Left lung (tissue), 10 donors: Measurements from ENCODE around the gene USP48. TPM values are rescaled to one million over a fixed set of nuclear protein-coding genes. Genes with fewer than 3 reads are reported as not detected.
"Not testable (repeated sequence)": the region's sequence is repeated elsewhere in the genome, so short reads cannot be mapped to it uniquely, and the experiment has no call there.

Experiments used
- ATAC-seq: fragments of 200-7000 bp; cut with Tn5 transposase; one replicate; pipeline ENCODE4 v1.9.1; 2020; ENCODE audit warnings: moderate library complexity
- DNase-seq, 4 donors: peaks; one replicate each; pipeline ENCODE4 v3.0.0-alpha.2; 2013 to 2020
- H3K27ac ChIP-seq, 2 donors: fragments of 200-600 bp; sonication (generic) in 1 of 2; one replicate each; pipeline versions ENCODE4 v1.5.0 to v1.8.0; 2020 to 2021
- H3K27me3 ChIP-seq, 2 donors: fragments of 200-600 bp; sonication (generic) in 1 of 2; one replicate each; pipeline versions ENCODE4 v1.5.0 to v1.8.0; 2020 to 2021
- H3K36me3 ChIP-seq, 2 donors: fragments of 200-600 bp; sonication (generic) in 1 of 2; one replicate each; pipeline versions ENCODE4 v1.5.0 to v1.8.0; 2020 to 2021
- H3K4me1 ChIP-seq, 2 donors: fragments of 200-600 bp; one replicate each; pipeline ENCODE4 v1.8.0; 2021
- H3K4me3 ChIP-seq, 2 donors: fragments of 200-600 bp; sonication (generic) in 1 of 2; one replicate each; pipeline versions ENCODE4 v1.5.0 to v1.8.0; 2020 to 2021; ENCODE audit warnings: mild to moderate bottlenecking in 1 of 2
- H3K9me3 ChIP-seq, 2 donors: fragments of 200-600 bp; sonication (generic) in 1 of 2; one replicate each; pipeline versions ENCODE4 v1.5.0 to v1.8.0; 2020 to 2021
- CTCF ChIP-seq, 2 donors: fragments of 200-600 bp; sonication (generic) in 1 of 2; IDR thresholded peaks; one replicate each; pipeline versions ENCODE4 v1.5.0 to v1.8.0; 2021; ENCODE audit warnings: antibody characterized with exemption in 2 of 2
- intact Hi-C, 2 donors: fragments of 100-400 bp; cut with DNase I; formaldehyde crosslinking; loops; one replicate each; pipeline versions ENCODE4 v1.11.2 to v1.14.2; 2022
- polyA plus RNA-seq, 6 donors: library from polyadenylated mRNA; unstranded; fragments of 120-200 nt; gene quantifications; one replicate each; pipeline ENCODE4 v1.2.1, GENCODE V29; 2013; ENCODE audit not compliant: insufficient read length in 6 of 6
- total RNA-seq, 2 donors: library from RNA; stranded (reverse); fragmentation: NEBNext Ultra II Directional; extraction: Animal tissue kit (Norgen Biotek cat#: 25700); gene quantifications; one replicate each; pipeline ENCODE4 v1.2.1, GENCODE V29; 2021
- donor health status: DM: no; HTN: yes; CAD: no.
- donor health status: DM: no; HTN: no; CAD: no.

The USP48 gene
- total and polyA plus RNA-seq, 8 donors = 57.9 to 95.6 (median 80.9) TPM

DNA sequence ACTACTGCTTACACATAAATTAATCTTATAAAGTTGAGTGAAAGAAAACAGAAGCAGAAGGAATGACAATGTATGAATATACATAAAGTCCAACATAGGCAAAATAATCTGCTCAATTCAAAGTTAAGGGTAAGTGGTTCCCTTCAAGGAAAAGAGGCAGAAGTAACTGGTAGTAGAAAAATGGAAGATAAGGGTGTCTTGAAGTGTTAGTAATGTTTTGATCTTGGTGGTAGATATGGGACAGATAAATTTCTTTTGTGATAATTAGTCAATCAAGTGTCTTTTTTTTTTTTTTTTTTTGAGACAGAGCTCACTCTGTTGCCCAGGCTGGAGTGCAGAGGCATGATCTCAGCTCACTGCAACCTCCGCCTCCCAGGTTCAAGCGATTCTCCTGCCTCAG, 12.7 kb downstream of the USP48 start:
- intact Hi-C loops = no loop called here
- no peaks in the 10 kb centered on the region for H3K9me3 ChIP-seq
- H3K36me3 ChIP-seq = no peaks in the 10 kb centered on the region
- DNase-seq (no peak), ATAC-seq (no peak)
- H3K4me1 ChIP-seq = peaks cover 5 to 85% of the 10 kb centered on the region in 2 donors
- no peak overlapping the region for H3K4me3 ChIP-seq
- TF ChIP-seq CTCF (IDR thresholded peaks at IDR 0.05) = no peak
- no peak overlapping the region for H3K27ac ChIP-seq
- H3K27me3 ChIP-seq = no peaks in the 10 kb centered on the region

GRCh38 chr1:21767106-21767505, 15.8 kb downstream of the USP48 start:
- H3K4me3 ChIP-seq, ATAC-seq, H3K9me3 ChIP-seq, H3K27me3 ChIP-seq, H3K36me3 ChIP-seq, DNase-seq, intact Hi-C loops: not testable (repeated sequence)
- Histone ChIP-seq H3K4me1 (peaks cover 15 to 89% of the 10 kb centered on the region in 2 donors), H3K27ac (peak overlapping the region in 1 of 2 donors; percentile 75)

- H3K27me3 ChIP-seq = no peaks in the 10 kb centered on the region
- peak overlapping the region in 1 of 2 donors; percentile 75 for H3K27ac ChIP-seq
- ATAC-seq = no peak
- H3K9me3 ChIP-seq = no peaks in the 10 kb centered on the region
- peaks cover 15 to 86% of the 10 kb centered on the region in 2 donors for H3K4me1 ChIP-seq
- H3K4me3 ChIP-seq = no peak overlapping the region
- no peak for TF ChIP-seq CTCF (IDR thresholded peaks at IDR 0.05)
- intact Hi-C loops = no loop called here
- H3K36me3 ChIP-seq = no peaks in the 10 kb centered on the region
- DNase-seq = no peak
These were observed 16.7 kb downstream of the USP48 start for GRCh38 chr1:21766210-21766609.

GRCh38 chr1:21764615-21765423, 18.1 kb downstream of the USP48 start:
- TF ChIP-seq CTCF (IDR thresholded peaks at IDR 0.05) = no peak
- Histone ChIP-seq H3K4me1 (peaks cover 15 to 85% of the 10 kb centered on the region in 2 donors), H3K36me3 (no peaks in the 10 kb centered on the region), H3K27ac (peak overlapping the region; percentile 10 to 26), H3K4me3 (no peak overlapping the region), H3K9me3 (no peaks in the 10 kb centered on the region), H3K27me3 (no peaks in the 10 kb centered on the region)
- intact Hi-C loops = no loop called here
- DNase-seq (peak in 2 of 4 donors; percentile 14 to 68), ATAC-seq (peak; percentile 76)

- Histone ChIP-seq H3K36me3 (no peaks in the 10 kb centered on the region), H3K27ac (peak overlapping the region; percentile 10 to 26), H3K9me3 (no peaks in the 10 kb centered on the region), H3K27me3 (no peaks in the 10 kb centered on the region), H3K4me3 (no peak overlapping the region), H3K4me1 (peaks cover 15 to 82% of the 10 kb centered on the region in 2 donors)
- ATAC-seq (no peak), DNase-seq (no peak)
- TF ChIP-seq CTCF (IDR thresholded peaks at IDR 0.05) = no peak
- intact Hi-C loops = no loop called here
These were observed 19.1 kb downstream of the USP48 start for GRCh38 chr1:21763694-21764419.
